COLO829 (cell line): ENCODE measurements around the gene ZBED2.

ENCODE experiments used
- DNase-seq: peaks from one replicate; pipeline ENCODE4 v3.0.0; 2012; ENCODE audit warnings: low spot score

The ZBED2 gene

GRCh38 chr3:111603679-111604078, 8.5 kb upstream of the ZBED2 start:
- DNase-seq, result no peak

GRCh38 chr3:111601810-111602209, 6.7 kb upstream of the ZBED2 start:
- no peak for DNase-seq

- no peak for DNase-seq
Observed at GRCh38 chr3:111598552-111598951, 3.4 kb upstream of the ZBED2 start.

GRCh38 chr3:111598139-111598538, 3.0 kb upstream of the ZBED2 start:
- DNase-seq, result no peak

GRCh38 chr3:111596328-111596727, 1.2 kb upstream of the ZBED2 start:
- DNase-seq, result no peak

GRCh38 chr3:111594781-111595180, 365 bp downstream of the ZBED2 start:
- no peak for DNase-seq

GRCh38 chr3:111594205-111594604, 941 bp downstream of the ZBED2 start:
- DNase-seq, result no peak

- no peak for DNase-seq
Observed at GRCh38 chr3:111593666-111594065, 1.5 kb downstream of the ZBED2 start.

GRCh38 chr3:111592936-111593335, 2.2 kb downstream of the ZBED2 start:
- DNase-seq, result no peak

- no peak for DNase-seq
Observed at GRCh38 chr3:111592143-111592542, 3.0 kb downstream of the ZBED2 start.

- DNase-seq, result no peak
Observed at GRCh38 chr3:111591555-111591954, 3.6 kb downstream of the ZBED2 start.

- DNase-seq, result no peak
Observed at GRCh38 chr3:111590143-111590491, 5.0 kb downstream of the ZBED2 start.

- DNase-seq, result no peak
Observed at GRCh38 chr3:111589303-111590142, 5.6 kb downstream of the ZBED2 start.

- DNase-seq, result no peak
Observed at GRCh38 chr3:111588527-111588926, 6.6 kb downstream of the ZBED2 start.

GRCh38 chr3:111585217-111585616, 9.9 kb downstream of the ZBED2 start:
- DNase-seq, result no peak

- DNase-seq, result no peak
Observed at GRCh38 chr3:111584744-111585143, 10.4 kb downstream of the ZBED2 start.

- DNase-seq, result peak; percentile 57
Observed at GRCh38 chr3:111582120-111582474, 13.0 kb downstream of the ZBED2 start.

- no peak for DNase-seq
Observed at GRCh38 chr3:111581403-111582119, 13.6 kb downstream of the ZBED2 start.

GRCh38 chr3:111579495-111579894, 15.7 kb downstream of the ZBED2 start:
- DNase-seq, result no peak

GRCh38 chr3:111578867-111579266, 16.3 kb downstream of the ZBED2 start:
- DNase-seq, result no peak

- DNase-seq, result peak; percentile 89
Observed at GRCh38 chr3:111577798-111578685, 17.1 kb downstream of the ZBED2 start.

GRCh38 chr3:111577113-111577512, 18.0 kb downstream of the ZBED2 start:
- no peak for DNase-seq
